Endothelial cell of umbilical vein (primary cell): ENCODE data around the gene UVRAG. TPM values are rescaled to one million over a fixed set of nuclear protein-coding genes. Genes with fewer than 3 reads are reported as not detected.

Source experiments
- BruUV-seq: library from RNA; stranded (reverse); fragments of 400-500 nt; replicated peaks from 2 replicates; lab custom pipeline; 2021; lab: Mats Ljungman, UMichigan
- CTCF ChIA-PET: fragments of 300-600, 350-600 bp; sonication (Branson Sonifier 250); formaldehyde crosslinking; loops from one replicate; lab custom pipeline; 2021; ENCODE audit warnings: antibody characterized with exemption, inconsistent platforms; lab: Charles Lee
- POLR2A ChIA-PET: fragments of 300-600, 350-600 bp; sonication (Branson Sonifier 250); formaldehyde crosslinking; loops from one replicate; lab custom pipeline; 2021; ENCODE audit warnings: antibody characterized with exemption, inconsistent platforms; lab: Charles Lee
- DNase-seq: peaks from one replicate; pipeline ENCODE4 v3.0.0-alpha.2; 2011; ENCODE audit warnings: low read depth, low spot score
- FAIRE-seq: peaks from 2 replicates; lab custom pipeline; 2011; peaks lifted over from hg19 to GRCh38; lab: Jason Lieb, UNC
- H2AFZ ChIP-seq: 2 replicates; pipeline ENCODE4 v1.6.0; 2012; ENCODE audit warnings: low read depth, low read length, control low read depth, inconsistent platforms
- H3K27ac ChIP-seq: 2 replicates; pipeline ENCODE4 v1.5.1; 2011; ENCODE audit warnings: low read depth, mild to moderate bottlenecking, control low read depth, low read length, moderate library complexity; ENCODE audit not compliant: insufficient read depth
- H3K27me3 ChIP-seq, 2 experiments: 2 replicates each; pipeline versions ENCODE4 v1.6.0 to v1.6.1; 2011; ENCODE audit warnings: low read length in 2 of 2, mixed read lengths in 1 of 2; ENCODE audit not compliant: control insufficient read depth in 2 of 2, insufficient read depth in 2 of 2
- H3K36me3 ChIP-seq, 2 experiments: 2 replicates in 1 of 2; 3 replicates in 1 of 2; pipeline ENCODE4 v1.5.1; 2011; ENCODE audit warnings: low read length in 2 of 2, mild to moderate bottlenecking in 1 of 2, moderate library complexity in 1 of 2; ENCODE audit not compliant: control insufficient read depth in 2 of 2, insufficient read depth in 2 of 2; ENCODE audit errors: extremely low read depth in 1 of 2
- H3K4me1 ChIP-seq: 3 replicates; pipeline ENCODE4 v1.5.1; 2011; ENCODE audit warnings: mild to moderate bottlenecking, low read length; ENCODE audit not compliant: control insufficient read depth, insufficient read depth; ENCODE audit errors: extremely low read depth
- H3K4me2 ChIP-seq: 2 replicates; pipeline ENCODE4 v1.6.1; 2011; ENCODE audit warnings: low read length, control low read depth, mixed read lengths; ENCODE audit not compliant: insufficient read depth
- H3K4me3 ChIP-seq, 3 experiments: fragments of 200-600 bp in 1 of 3; sonication (generic), shearing (Covaris generic) in 1 of 3; replicated peaks in 1 of 3; 2 replicates each; pipeline ENCODE4 v1.5.1; 2011 to 2016; ENCODE audit warnings: control low read depth in 3 of 3, low read length in 3 of 3, mild to moderate bottlenecking in 2 of 3, inconsistent platforms in 1 of 3, low read depth in 1 of 3, moderate library complexity in 1 of 3; ENCODE audit not compliant: insufficient read depth in 1 of 3
- H3K79me2 ChIP-seq: 2 replicates; pipeline ENCODE4 v1.6.0; 2012; ENCODE audit warnings: low read length, inconsistent platforms; ENCODE audit not compliant: control insufficient read depth, insufficient read depth
- H3K9ac ChIP-seq: replicated peaks from 2 replicates; pipeline ENCODE3; 2011; ENCODE audit warnings: low read length, control low read depth; ENCODE audit not compliant: insufficient read depth; ENCODE audit errors: extremely low read depth
- H3K9me1 ChIP-seq: replicated peaks from 3 replicates; pipeline ENCODE4 v1.6.0; 2011; ENCODE audit warnings: mild to moderate bottlenecking, low read length; ENCODE audit not compliant: control insufficient read depth, insufficient read depth; ENCODE audit errors: extremely low read depth
- H3K9me3 ChIP-seq: replicated peaks from 2 replicates; pipeline ENCODE4 v1.5.1; 2012; ENCODE audit warnings: low read length, inconsistent platforms; ENCODE audit not compliant: control insufficient read depth, insufficient read depth
- H4K20me1 ChIP-seq: replicated peaks from 2 replicates; pipeline ENCODE3; 2011; ENCODE audit warnings: mild to moderate bottlenecking, low read length; ENCODE audit not compliant: control insufficient read depth, insufficient read depth; ENCODE audit errors: extremely low read depth
- CTCF ChIP-seq, 2 donors: IDR thresholded peaks; 1 replicate in 1 of 2; 2 replicates in 1 of 2; pipeline ENCODE4 v1.5.1; 2011; ENCODE audit warnings: low read length in 2 of 2, mild to moderate bottlenecking in 2 of 2, moderate library complexity in 2 of 2, control low read depth in 1 of 2, inconsistent platforms in 1 of 2, low read depth in 1 of 2; ENCODE audit not compliant: insufficient read depth in 1 of 2; ENCODE audit errors: extremely low read depth in 1 of 2
- EZH2 ChIP-seq: IDR thresholded peaks from 2 replicates; pipeline ENCODE4 v1.6.1; 2012; ENCODE audit warnings: borderline replicate concordance, low read depth, mild to moderate bottlenecking, moderate library complexity, low read length, inconsistent platforms; ENCODE audit not compliant: severe bottlenecking
- FOS ChIP-seq: IDR thresholded peaks from 2 replicates; pipeline ENCODE4 v1.6.1; 2011; ENCODE audit warnings: mild to moderate bottlenecking, low read length, moderate library complexity, borderline replicate concordance; ENCODE audit not compliant: insufficient read depth
- GATA2 ChIP-seq: IDR thresholded peaks from 2 replicates; pipeline ENCODE4 v1.7.0; 2011; ENCODE audit warnings: low read depth, mild to moderate bottlenecking, moderate library complexity, mixed read lengths, low read length; ENCODE audit not compliant: insufficient read length, insufficient read depth
- JUN ChIP-seq: IDR thresholded peaks from 2 replicates; pipeline ENCODE4 v1.6.1; 2011; ENCODE audit warnings: borderline replicate concordance, low read depth; ENCODE audit not compliant: insufficient read length, insufficient read depth
- MAX ChIP-seq: IDR thresholded peaks from 2 replicates; pipeline ENCODE4 v1.6.1; 2011; ENCODE audit not compliant: insufficient read depth, insufficient read length
- MYC ChIP-seq: IDR thresholded peaks from one replicate; pipeline ENCODE4 v1.6.1; 2011; ENCODE audit warnings: mild to moderate bottlenecking, low read depth, low read length
- POLR2A ChIP-seq: IDR thresholded peaks from 2 replicates; pipeline ENCODE4 v1.6.1; 2012; ENCODE audit warnings: low read depth, mild to moderate bottlenecking, control low read depth, low read length
- POLR2AphosphoS5 ChIP-seq: IDR thresholded peaks from 2 replicates; pipeline ENCODE4 v1.6.1; 2012; ENCODE audit warnings: low read depth, mild to moderate bottlenecking, control low read depth, low read length, moderate library complexity; ENCODE audit not compliant: insufficient read depth
- dilution Hi-C: fragments of 300-500 bp; cut with MboI; formaldehyde crosslinking; loops from one replicate; pipeline ENCODE4 v1.15.0; 2019; ENCODE audit warnings: low sequenced_read_pairs; ENCODE audit not compliant: extremely low pct_ligation_motif_present
- intact Hi-C: fragments of 100-400 bp; cut with micrococcal nuclease; formaldehyde crosslinking; loops from one replicate; pipeline ENCODE4 v1.10.0; 2022
- polyA plus RNA-seq, 4 experiments: library from polyadenylated mRNA; depleted of rRNA in 3 of 4; stranded (reverse) in 3 of 4; unstranded in 1 of 4; fragments of >200 nt; gene quantifications; 2 replicates each; pipeline versions ENCODE4 v1.2.1 to v1.2.3, GENCODE V29; 2011 to 2012; ENCODE audit warnings: missing spikeins in 1 of 4
- total RNA-seq: library from RNA; stranded (reverse); gene quantifications from 2 replicates; pipeline ENCODE4 v1.2.3, GENCODE V29; 2021

UVRAG gene
- total and polyA plus RNA-seq, 2 donors (not counting 3 experiments of a cell fraction or from before 2014, with no cell fraction given), result 21.2 to 65.6 TPM

- Histone ChIP-seq H3K9me3 (no peaks in the 10 kb centered on the region), H3K4me2 (no peak overlapping the region), H3K4me1 (no peaks in the 10 kb centered on the region), H3K27me3 (no peaks in the 10 kb centered on the region), H2AFZ (no peak overlapping the region), H3K36me3 (peaks cover 3 to 13% of the 10 kb centered on the region in 2 experiments), H3K9ac (no peak overlapping the region), H3K4me3 (no peak overlapping the region), H4K20me1 (no peaks in the 10 kb centered on the region), H3K9me1 (no peaks in the 10 kb centered on the region), H3K79me2 (no peaks in the 10 kb centered on the region), H3K27ac (no peak overlapping the region)
- FAIRE-seq (no peak), DNase-seq (no peak)
- intact Hi-C loops (no loop called here), dilution Hi-C loops (no loop called here)
- ChIA-PET CTCF (interaction anchor here (0.7 to 2.5 kb wide), 9 partner anchors 11 to 441 kb away, joined by 3 to 28 read pairs (median 4); no protein-coding TSS in a partner anchor), POLR2A (no interaction called here)
- TF ChIP-seq POLR2A (no peak), JUN (no peak), FOS (no peak), EZH2 (no peak), CTCF (IDR thresholded peaks at IDR 0.05; ENCODE audit: extremely low read depth in 1 of 2, insufficient read depth in 1 of 2, low read depth in 1 of 2, low read length in 2 of 2) (no peak), GATA2 (no peak), POLR2AphosphoS5 (no peak), MYC (no peak), MAX (no peak)
- no TSS peak for BruUV-seq
These were observed 332.2 kb downstream of the UVRAG start for GRCh38 chr11:76147106-76147740.
